Osteocyte (in vitro differentiated cells): ENCODE measurements around the gene RBM48. TPM values are rescaled to one million over a fixed set of nuclear protein-coding genes. Genes with fewer than 3 reads are reported as not detected.

Experiments used
- DNase-seq: peaks from one replicate; pipeline ENCODE4 v3.0.0; 2021; ENCODE audit warnings: mixed read lengths; ENCODE audit not compliant: unreplicated experiment; ENCODE audit errors: extremely low spot score
- H3K27ac Mint-ChIP-seq: one replicate; pipeline ENCODE4 v1.8.0; 2021; ENCODE audit warnings: mild to moderate bottlenecking, mixed read lengths; ENCODE audit not compliant: unreplicated experiment
- H3K27me3 Mint-ChIP-seq: one replicate; pipeline ENCODE4 v1.8.0; 2021; ENCODE audit warnings: mixed read lengths; ENCODE audit not compliant: unreplicated experiment
- H3K36me3 Mint-ChIP-seq: one replicate; pipeline ENCODE4 v1.8.0; 2021; ENCODE audit warnings: mixed read lengths; ENCODE audit not compliant: unreplicated experiment
- H3K4me1 Mint-ChIP-seq: one replicate; pipeline ENCODE4 v1.8.0; 2021; ENCODE audit warnings: mixed read lengths; ENCODE audit not compliant: unreplicated experiment
- H3K4me3 Mint-ChIP-seq: one replicate; pipeline ENCODE4 v1.8.0; 2021; ENCODE audit warnings: mild to moderate bottlenecking, moderate library complexity, mixed read lengths; ENCODE audit not compliant: unreplicated experiment
- H3K9me3 Mint-ChIP-seq: one replicate; pipeline ENCODE4 v1.8.0; 2021; ENCODE audit warnings: mixed read lengths; ENCODE audit not compliant: unreplicated experiment
- CTCF ChIP-seq: fragments of 200-600 bp; sonication (generic); IDR thresholded peaks from 2 replicates; pipeline ENCODE4 v1.5.0; 2021; ENCODE audit warnings: antibody characterized with exemption, mild to moderate bottlenecking, moderate library complexity
- total RNA-seq: library from RNA; stranded (reverse); gene quantifications from 2 replicates; pipeline ENCODE4 v1.2.1, GENCODE V29; 2021

RBM48 gene
- total RNA-seq, 1 donor from 2014 or later = 15.5 TPM

- Mint-ChIP-seq H3K27me3 (no peaks in the 10 kb centered on the region), H3K36me3 (peaks cover 38% of the 10 kb centered on the region), H3K4me1 (no peaks in the 10 kb centered on the region), H3K27ac (no peak overlapping the region), H3K9me3 (no peaks in the 10 kb centered on the region), H3K4me3 (no peak overlapping the region)
- DNase-seq = no peak
- TF ChIP-seq CTCF = no peak
Measured at GRCh38 chr7:92569137-92569536, 40.5 kb downstream of the RBM48 start.

- Mint-ChIP-seq H3K4me3 (no peak overlapping the region), H3K4me1 (no peaks in the 10 kb centered on the region), H3K9me3 (no peaks in the 10 kb centered on the region), H3K36me3 (peaks cover 44% of the 10 kb centered on the region), H3K27ac (no peak overlapping the region), H3K27me3 (no peaks in the 10 kb centered on the region)
- no peak for DNase-seq
- TF ChIP-seq CTCF = no peak
Measured at GRCh38 chr7:92576296-92576695, 47.7 kb downstream of the RBM48 start.

- Mint-ChIP-seq H3K36me3 (peaks cover 20% of the 10 kb centered on the region), H3K9me3 (no peaks in the 10 kb centered on the region), H3K27ac (no peak overlapping the region), H3K27me3 (no peaks in the 10 kb centered on the region), H3K4me1 (peaks cover 23% of the 10 kb centered on the region), H3K4me3 (no peak overlapping the region)
- TF ChIP-seq CTCF = no peak
- no peak for DNase-seq
Measured at GRCh38 chr7:92582948-92583347, 54.4 kb downstream of the RBM48 start.

GRCh38 chr7:92584953-92585352 is 56.4 kb downstream of the RBM48 start:
- Mint-ChIP-seq H3K4me1 (peaks cover 40% of the 10 kb centered on the region), H3K27ac (no peak overlapping the region), H3K4me3 (no peak overlapping the region), H3K9me3 (no peaks in the 10 kb centered on the region), H3K27me3 (no peaks in the 10 kb centered on the region), H3K36me3 (peaks cover 3% of the 10 kb centered on the region)
- no peak for DNase-seq
- no peak for TF ChIP-seq CTCF

- Mint-ChIP-seq H3K27ac (peak overlapping the region; percentile 53), H3K27me3 (no peaks in the 10 kb centered on the region), H3K4me1 (peaks cover 40% of the 10 kb centered on the region), H3K4me3 (no peak overlapping the region), H3K36me3 (no peaks in the 10 kb centered on the region), H3K9me3 (no peaks in the 10 kb centered on the region)
- DNase-seq = no peak
- no peak for TF ChIP-seq CTCF
Measured at GRCh38 chr7:92586403-92586802, 57.8 kb downstream of the RBM48 start.
